HepG2 (cell line): ENCODE data around the gene CD6. TPM values are rescaled to one million over a fixed set of nuclear protein-coding genes. Genes with fewer than 3 reads are reported as not detected.

Experiments used
- ATAC-seq: fragments of 200-7000 bp; cut with Tn5 transposase; 3 replicates; pipeline ENCODE4 v1.9.1; 2020; ENCODE audit warnings: mild to moderate bottlenecking, moderate library complexity
- BruUV-seq: library from RNA; stranded (reverse); fragments of 400-500 nt; replicated peaks from 2 replicates; lab custom pipeline; 2021; lab: Mats Ljungman, UMichigan
- CTCF ChIA-PET: fragments of 300-600 bp; formaldehyde crosslinking; extraction: SDS; loops from one replicate; lab custom pipeline; 2021; ENCODE audit warnings: low total read pairs, inconsistent platforms, low intra/inter-chr PET ratio; lab: Yijun Ruan, JAX
- POLR2A ChIA-PET: fragments of 350-600 bp; sonication (Branson Sonifier 250); formaldehyde crosslinking; loops from one replicate; lab custom pipeline; 2020; ENCODE audit warnings: antibody characterized with exemption, inconsistent platforms; lab: Yijun Ruan, JAX
- DNase-seq: peaks from one replicate; pipeline ENCODE4 v3.0.0-alpha.2; 2015; ENCODE audit warnings: low spot score
- FAIRE-seq: peaks from 3 replicates; lab custom pipeline; 2011; peaks lifted over from hg19 to GRCh38; lab: Jason Lieb, UNC
- H2AFZ ChIP-seq: one replicate; pipeline ENCODE4 v1.6.1; 2011; ENCODE audit warnings: low read length, inconsistent platforms
- H3K27ac ChIP-seq: fragments of 300-600 bp; 3 replicates; pipeline ENCODE4 v1.8.0; 2011; ENCODE audit warnings: mixed run types, mild to moderate bottlenecking, mixed read lengths, low read length, inconsistent platforms; ENCODE audit not compliant: insufficient read depth; ENCODE audit errors: extremely low read length
- H3K27me3 ChIP-seq, 2 experiments: fragments of 200-600 bp in 1 of 2; 2 replicates in 1 of 2; 3 replicates in 1 of 2; pipeline versions ENCODE4 v1.6.0 to v1.8.0; 2011; ENCODE audit warnings: low read length in 2 of 2, mild to moderate bottlenecking in 2 of 2, moderate library complexity in 2 of 2, inconsistent platforms in 1 of 2; ENCODE audit not compliant: insufficient read depth in 2 of 2, control insufficient read depth in 1 of 2
- H3K36me3 ChIP-seq, 2 experiments: fragments of 200-600 bp in 1 of 2; replicated peaks in 1 of 2; 2 replicates in 1 of 2; 3 replicates in 1 of 2; pipeline versions ENCODE4 v1.5.1 to v1.8.0; 2011; ENCODE audit warnings: low read length in 2 of 2, inconsistent platforms in 1 of 2; ENCODE audit not compliant: insufficient read depth in 2 of 2, control insufficient read depth in 1 of 2
- H3K4me1 ChIP-seq: 2 replicates; pipeline ENCODE4 v1.5.1; 2012; ENCODE audit warnings: low read length, inconsistent platforms; ENCODE audit not compliant: insufficient read depth
- H3K4me2 ChIP-seq: 2 replicates; pipeline ENCODE4 v1.6.0; 2011; ENCODE audit warnings: low read depth, low read length, inconsistent platforms
- H3K4me3 ChIP-seq, 3 experiments: fragments of 200-600 bp in 1 of 3; sonication (generic), shearing (Covaris generic) in 1 of 3; replicated peaks in 1 of 3; 2 replicates each; pipeline ENCODE4 v1.5.1; 2011 to 2016; ENCODE audit warnings: low read length in 3 of 3, inconsistent platforms in 2 of 3, low read depth in 2 of 3, mild to moderate bottlenecking in 2 of 3, control low read depth in 1 of 3, mixed read lengths in 1 of 3; ENCODE audit not compliant: insufficient read depth in 1 of 3
- H3K79me2 ChIP-seq: one replicate; pipeline ENCODE4 v1.6.1; 2011; ENCODE audit warnings: low read length, inconsistent platforms; ENCODE audit not compliant: insufficient read depth
- H3K9ac ChIP-seq: 2 replicates; pipeline ENCODE4 v1.6.0; 2011; ENCODE audit warnings: mild to moderate bottlenecking, low read depth, low read length, inconsistent platforms; ENCODE audit not compliant: insufficient read depth
- H3K9me3 ChIP-seq: 2 replicates; pipeline ENCODE4 v1.5.1; 2012; ENCODE audit warnings: mild to moderate bottlenecking, low read length
- H4K20me1 ChIP-seq: 2 replicates; pipeline ENCODE4 v1.6.0; 2011; ENCODE audit warnings: inconsistent platforms, mild to moderate bottlenecking, low read length, moderate library complexity; ENCODE audit not compliant: insufficient read depth
- IKZF1 ChIP-seq: fragments of 450-650 bp; IDR thresholded peaks from 2 replicates; pipeline ENCODE4 v1.7.1; 2016
- KDM4B ChIP-seq: sonication (generic); formaldehyde crosslinking; IDR thresholded peaks from 2 replicates; pipeline ENCODE4 v1.4.0; 2020; ENCODE audit warnings: missing genetic modification reagents
- KLF13 ChIP-seq: sonication (generic); formaldehyde crosslinking; IDR thresholded peaks from 2 replicates; pipeline ENCODE4 v1.4.0; 2020; ENCODE audit warnings: mild to moderate bottlenecking, missing genetic modification reagents
- TAF1 ChIP-seq: sonication (generic); formaldehyde crosslinking; IDR thresholded peaks from 2 replicates; pipeline ENCODE4 v1.4.0; 2020; ENCODE audit warnings: missing genetic modification reagents
- TBX3 ChIP-seq: fragments of 450-650 bp; IDR thresholded peaks from 2 replicates; pipeline ENCODE4 v1.6.1; 2017; ENCODE audit warnings: antibody characterized with exemption, mild to moderate bottlenecking, inconsistent platforms, borderline replicate concordance
- ZNF749 ChIP-seq: sonication (generic); formaldehyde crosslinking; IDR thresholded peaks from 2 replicates; pipeline ENCODE4 v1.8.0; 2022; ENCODE audit warnings: mild to moderate bottlenecking, missing genetic modification reagents, moderate library complexity, borderline replicate concordance
- ZNF777 ChIP-seq: sonication (generic); formaldehyde crosslinking; IDR thresholded peaks from 2 replicates; pipeline ENCODE4 v1.4.0; 2020; ENCODE audit warnings: missing genetic modification reagents
- ZNF850 ChIP-seq: sonication (generic); formaldehyde crosslinking; conservative IDR thresholded peaks from 2 replicates; pipeline ENCODE4 v1.9.0; 2021; ENCODE audit warnings: mild to moderate bottlenecking, missing genetic modification reagents
- WGBS: methylation state at CpG from one replicate; pipeline ENCODE4 v1.1.6; 2017; ENCODE audit warnings: low lambda C conversion rate; 5-methylcytosine and 5-hydroxymethylcytosine counted together
- in situ Hi-C: cut with HindIII; loops from 2 replicates; pipeline ENCODE4 v1.10.0; 2017; ENCODE audit warnings: low pct_unique_long_range_greater_than_20kb; ENCODE audit not compliant: extremely low pct_ligation_motif_present
- intact Hi-C: fragments of 100-400 bp; cut with micrococcal nuclease; formaldehyde crosslinking; loops from one replicate; pipeline ENCODE4 v1.10.0; 2022; ENCODE audit not compliant: unreplicated experiment
- polyA plus RNA-seq, 8 experiments: library from polyadenylated mRNA; depleted of rRNA in 3 of 8; stranded (reverse) in 7 of 8; unstranded in 1 of 8; fragments of >200 nt; fragmentation: Illumina TruSeq in 4 of 8; extraction: Trizol in 4 of 8; gene quantifications; 2 replicates each; pipeline versions ENCODE4 v1.2.1 to v1.2.3, GENCODE V29; 2011 to 2016; ENCODE audit warnings: low read depth in 4 of 8, missing spikeins in 1 of 8, mixed read lengths in 1 of 8; ENCODE audit not compliant: insufficient read depth in 1 of 8
- total RNA-seq, 5 experiments: library from RNA; depleted of rRNA; stranded (reverse); fragments of >200 nt; fragmentation: Illumina TruSeq; extraction: Trizol; gene quantifications; 2 replicates each; pipeline ENCODE4 v1.2.3, GENCODE V29; 2016; ENCODE audit warnings: low read depth in 1 of 5
- TF ChIP-seq, protein P1 (sequence below): IDR thresholded peaks from 2 replicates; pipeline ENCODE4 v1.6.1; 2016

The CD6 gene
- total and polyA plus RNA-seq, 2 of the 13 experiments (the other 11 are each of a cell fraction or from before 2014, with no cell fraction given), result not detected

DNA sequence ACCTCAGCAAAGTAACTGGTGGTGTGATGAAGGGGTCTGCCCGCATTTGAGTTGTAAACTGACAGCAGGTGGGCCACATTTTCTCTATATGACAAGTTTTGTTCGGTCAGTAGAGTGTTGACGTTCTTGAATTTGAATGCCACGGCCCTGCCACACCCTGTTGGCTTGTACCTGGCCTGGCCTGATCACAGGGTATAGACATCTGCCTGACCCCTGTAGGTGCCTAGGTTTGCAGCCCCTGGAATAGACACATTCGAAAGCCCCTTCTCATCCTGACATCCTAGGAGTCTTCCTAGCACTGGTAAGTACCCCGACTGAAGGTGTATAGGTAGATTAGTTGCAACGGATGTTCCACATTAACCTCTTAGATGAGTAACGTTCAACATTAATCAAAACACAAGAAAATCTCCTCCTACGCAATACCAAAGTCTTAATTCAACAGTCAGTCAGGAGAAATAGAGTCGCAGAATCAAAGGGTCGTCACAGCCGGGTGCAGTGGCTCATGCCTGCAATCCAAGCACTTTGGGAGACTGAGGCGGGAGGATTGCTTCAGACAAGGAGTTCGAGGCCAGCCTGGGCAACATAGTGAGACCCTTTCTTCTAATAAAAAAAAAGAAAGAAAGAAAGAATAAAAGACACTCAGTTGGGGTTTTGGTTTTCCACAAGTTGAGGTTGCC is 87.2 kb downstream of the CD6 start:
- in situ Hi-C loops, result no loop called here
- Histone ChIP-seq H3K9me3 (no peaks in the 10 kb centered on the region), H4K20me1 (no peaks in the 10 kb centered on the region), H3K4me3 (no peak overlapping the region), H2AFZ (no peak overlapping the region), H3K36me3 (no peaks in the 10 kb centered on the region), H3K79me2 (no peaks in the 10 kb centered on the region)
- ATAC-seq, result no peak
- 39% methylated on average over 13 of the region's 14 CpGs for WGBS
- FAIRE-seq, result no peak
- POLR2A ChIA-PET, result no interaction called here
- TF ChIP-seq KLF13 (no peak), ZNF850 (CRISPR knock-in tag) (no peak), TAF1 (CRISPR knock-in tag) (no peak), IKZF1 (no peak), ZNF749 (CRISPR knock-in tag) (no peak), KDM4B (CRISPR knock-in tag) (no peak), ZNF777 (CRISPR knock-in tag) (no peak), TBX3 (no peak)
- TF ChIP-seq, protein P1, sequence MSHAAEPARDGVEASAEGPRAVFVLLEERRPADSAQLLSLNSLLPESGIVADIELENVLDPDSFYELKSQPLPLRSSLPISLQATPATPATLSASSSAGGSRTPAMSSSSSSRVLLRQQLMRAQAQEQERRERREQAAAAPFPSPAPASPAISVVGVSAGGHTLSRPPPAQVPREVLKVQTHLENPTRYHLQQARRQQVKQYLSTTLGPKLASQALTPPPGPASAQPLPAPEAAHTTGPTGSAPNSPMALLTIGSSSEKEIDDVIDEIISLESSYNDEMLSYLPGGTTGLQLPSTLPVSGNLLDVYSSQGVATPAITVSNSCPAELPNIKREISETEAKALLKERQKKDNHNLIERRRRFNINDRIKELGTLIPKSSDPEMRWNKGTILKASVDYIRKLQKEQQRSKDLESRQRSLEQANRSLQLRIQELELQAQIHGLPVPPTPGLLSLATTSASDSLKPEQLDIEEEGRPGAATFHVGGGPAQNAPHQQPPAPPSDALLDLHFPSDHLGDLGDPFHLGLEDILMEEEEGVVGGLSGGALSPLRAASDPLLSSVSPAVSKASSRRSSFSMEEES (CRISPR knock-in tag), result no peak
- TF ChIP-seq, all 625 proteins: peak for 0
- H3K4me2 ChIP-seq, result no peak overlapping the region
- peaks cover 3 to 48% of the 10 kb centered on the region in 2 experiments; a peak in 4 of 5 replicates for H3K27me3 ChIP-seq
- CTCF ChIA-PET, result no interaction called here
- no TSS peak for BruUV-seq
- intact Hi-C loops, result no loop called here
- no peak overlapping the region for H3K27ac ChIP-seq
- no peaks in the 10 kb centered on the region for H3K4me1 ChIP-seq
- no peak overlapping the region for H3K9ac ChIP-seq
- no peak for DNase-seq
